Osteoblast (primary cell): ENCODE measurements around the gene PPP1R3D. TPM values are rescaled to one million over a fixed set of nuclear protein-coding genes. Genes with fewer than 3 reads are reported as not detected.

Experiments used
- DNase-seq: peaks from one replicate; pipeline ENCODE4 v3.0.0; 2011; ENCODE audit warnings: low spot score, mixed read lengths; ENCODE audit not compliant: insufficient read length; ENCODE audit errors: missing footprints
- H2AFZ ChIP-seq: 2 replicates; pipeline ENCODE4 v1.6.0; 2011; ENCODE audit warnings: mild to moderate bottlenecking, low read length
- H3K27ac ChIP-seq: 2 replicates; pipeline ENCODE4 v1.5.1; 2011; ENCODE audit warnings: mild to moderate bottlenecking, low read depth, low read length, moderate library complexity
- H3K27me3 ChIP-seq: 2 replicates; pipeline ENCODE4 v1.6.0; 2012; ENCODE audit warnings: mild to moderate bottlenecking, control low read depth, inconsistent platforms, low read length, moderate library complexity; ENCODE audit not compliant: insufficient read depth
- H3K36me3 ChIP-seq: 2 replicates; pipeline ENCODE4 v1.5.1; 2011; ENCODE audit warnings: mild to moderate bottlenecking, low read length, control low read depth, moderate library complexity; ENCODE audit not compliant: insufficient read depth
- H3K4me1 ChIP-seq: 2 replicates; pipeline ENCODE4 v1.5.1; 2011; ENCODE audit warnings: mild to moderate bottlenecking, low read length, control low read depth, moderate library complexity; ENCODE audit not compliant: insufficient read depth
- H3K4me2 ChIP-seq: 2 replicates; pipeline ENCODE4 v1.6.0; 2011; ENCODE audit warnings: mild to moderate bottlenecking, low read length; ENCODE audit not compliant: insufficient read depth
- H3K4me3 ChIP-seq: fragments of 200-600 bp; sonication (generic); 3 replicates; pipeline ENCODE4 v1.5.1; 2012; ENCODE audit warnings: mild to moderate bottlenecking, low read length, inconsistent platforms; ENCODE audit not compliant: insufficient read depth
- H3K79me2 ChIP-seq: 2 replicates; pipeline ENCODE4 v1.6.0; 2012; ENCODE audit warnings: mild to moderate bottlenecking, low read length, control low read depth, inconsistent platforms; ENCODE audit not compliant: insufficient read depth
- H3K9me3 ChIP-seq: 2 replicates; pipeline ENCODE4 v1.5.1; 2011; ENCODE audit warnings: low read depth, low read length, control low read depth
- H4K20me1 ChIP-seq: 2 replicates; pipeline ENCODE4 v1.6.0; 2012; ENCODE audit warnings: mild to moderate bottlenecking, low read length, control low read depth; ENCODE audit not compliant: insufficient read depth
- CTCF ChIP-seq: IDR thresholded peaks from 2 replicates; pipeline ENCODE4 v1.5.1; 2011; ENCODE audit warnings: mild to moderate bottlenecking, low read depth, low read length, moderate library complexity; ENCODE audit errors: extremely low read depth
- total RNA-seq: library from RNA; depleted of rRNA; stranded (reverse); fragments of >200 nt; gene quantifications from 2 replicates; pipeline ENCODE4 v1.2.3, GENCODE V29; 2012

The PPP1R3D gene
- total RNA-seq, 1 donor: 8.0 TPM

- H3K27me3 ChIP-seq: no peaks in the 10 kb centered on the region
- no peak for DNase-seq
- H2AFZ ChIP-seq: no peak overlapping the region
- no peaks in the 10 kb centered on the region for H3K9me3 ChIP-seq
- no peaks in the 10 kb centered on the region for H3K36me3 ChIP-seq
- no peaks in the 10 kb centered on the region for H4K20me1 ChIP-seq
- H3K4me2 ChIP-seq: no peak overlapping the region
- no peaks in the 10 kb centered on the region for H3K4me1 ChIP-seq
- no peak for TF ChIP-seq CTCF
- no peak overlapping the region for H3K27ac ChIP-seq
- no peaks in the 10 kb centered on the region for H3K79me2 ChIP-seq
- no peak overlapping the region for H3K4me3 ChIP-seq
These were observed 29.1 kb downstream of the PPP1R3D start for GRCh38 chr20:59911041-59911440.

GRCh38 chr20:59908855-59909254, 31.2 kb downstream of the PPP1R3D start:
- Histone ChIP-seq H2AFZ (no peak overlapping the region), H3K27me3 (no peaks in the 10 kb centered on the region), H4K20me1 (no peaks in the 10 kb centered on the region), H3K27ac (no peak overlapping the region), H3K4me1 (no peaks in the 10 kb centered on the region), H3K4me2 (no peak overlapping the region), H3K79me2 (no peaks in the 10 kb centered on the region), H3K9me3 (no peaks in the 10 kb centered on the region), H3K4me3 (no peak overlapping the region), H3K36me3 (no peaks in the 10 kb centered on the region)
- DNase-seq: no peak
- no peak for TF ChIP-seq CTCF

DNA sequence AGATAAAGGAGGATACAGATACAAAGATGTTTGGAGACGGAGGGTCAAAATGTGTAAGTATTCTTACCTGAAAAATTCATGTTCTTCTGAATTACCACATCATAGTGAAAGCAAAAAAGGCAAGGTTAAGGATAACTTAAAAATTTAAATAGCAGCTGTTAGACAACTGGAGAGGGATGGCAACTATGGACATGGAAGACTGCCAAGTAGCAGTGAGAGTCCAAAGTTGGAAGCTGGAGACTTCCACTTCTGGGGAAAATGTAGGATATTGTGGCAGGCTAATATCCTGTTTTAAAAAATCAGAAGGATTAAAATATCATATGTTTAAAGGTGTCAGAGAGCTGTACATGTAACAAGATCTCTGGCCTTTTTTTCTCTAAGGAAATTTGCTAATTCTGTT, 36.5 kb downstream of the PPP1R3D start:
- no peaks in the 10 kb centered on the region for H3K4me1 ChIP-seq
- no peaks in the 10 kb centered on the region for H4K20me1 ChIP-seq
- no peak overlapping the region for H2AFZ ChIP-seq
- no peaks in the 10 kb centered on the region for H3K9me3 ChIP-seq
- no peak overlapping the region for H3K4me2 ChIP-seq
- no peaks in the 10 kb centered on the region for H3K36me3 ChIP-seq
- no peaks in the 10 kb centered on the region for H3K79me2 ChIP-seq
- DNase-seq: no peak
- H3K4me3 ChIP-seq: no peak overlapping the region
- no peak overlapping the region for H3K27ac ChIP-seq
- TF ChIP-seq CTCF: no peak
- H3K27me3 ChIP-seq: no peaks in the 10 kb centered on the region

DNA sequence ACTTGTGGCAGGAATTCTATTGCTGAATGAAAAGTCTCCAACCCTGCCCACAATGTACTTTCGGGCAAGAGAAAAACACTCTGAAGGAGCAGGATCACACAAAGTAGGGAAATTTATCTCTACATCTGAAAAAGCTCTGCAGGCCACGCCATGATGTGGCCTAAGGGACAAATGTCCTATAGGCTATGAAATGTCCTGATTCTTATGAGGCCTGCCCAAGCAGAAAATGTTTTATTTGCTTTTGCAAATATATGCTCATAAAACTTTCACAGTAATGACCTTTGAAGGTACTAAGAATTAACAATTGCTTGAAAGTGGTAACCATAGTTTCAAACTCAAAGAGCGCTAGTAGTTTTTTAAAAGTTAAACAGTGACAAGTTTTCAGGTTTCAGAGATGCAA, 37.6 kb downstream of the PPP1R3D start:
- H4K20me1 ChIP-seq: no peaks in the 10 kb centered on the region
- no peak for TF ChIP-seq CTCF
- H3K9me3 ChIP-seq: no peaks in the 10 kb centered on the region
- H3K79me2 ChIP-seq: no peaks in the 10 kb centered on the region
- DNase-seq: no peak
- no peak overlapping the region for H2AFZ ChIP-seq
- no peaks in the 10 kb centered on the region for H3K4me1 ChIP-seq
- no peaks in the 10 kb centered on the region for H3K36me3 ChIP-seq
- no peak overlapping the region for H3K27ac ChIP-seq
- H3K4me2 ChIP-seq: no peak overlapping the region
- no peak overlapping the region for H3K4me3 ChIP-seq
- no peaks in the 10 kb centered on the region for H3K27me3 ChIP-seq
